Measurements from ENCODE around the gene NOTO. TPM values are rescaled to one million over a fixed set of nuclear protein-coding genes. Genes with fewer than 3 reads are reported as not detected.

The NOTO gene
- polyA plus RNA-seq, 1 donor (not counting 4 experiments of a cell fraction or from before 2014, with no cell fraction given), result not detected

DNA sequence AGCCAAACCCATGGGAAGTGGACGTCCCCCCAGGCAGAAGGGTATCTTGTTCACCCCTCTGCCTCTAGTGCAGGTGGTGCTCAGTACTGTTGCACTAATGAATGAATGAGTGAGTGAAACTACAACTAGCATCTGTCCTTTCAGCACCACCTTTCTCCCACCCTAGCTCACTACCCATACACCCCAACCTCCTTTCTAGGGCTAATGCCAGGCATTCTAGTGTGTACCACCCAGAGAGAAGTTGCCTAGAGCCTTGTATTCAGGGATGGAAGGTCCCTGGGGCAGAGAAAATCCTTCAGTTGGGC is 54.2 kb downstream of the NOTO start:
- TF ChIP-seq, protein P1, sequence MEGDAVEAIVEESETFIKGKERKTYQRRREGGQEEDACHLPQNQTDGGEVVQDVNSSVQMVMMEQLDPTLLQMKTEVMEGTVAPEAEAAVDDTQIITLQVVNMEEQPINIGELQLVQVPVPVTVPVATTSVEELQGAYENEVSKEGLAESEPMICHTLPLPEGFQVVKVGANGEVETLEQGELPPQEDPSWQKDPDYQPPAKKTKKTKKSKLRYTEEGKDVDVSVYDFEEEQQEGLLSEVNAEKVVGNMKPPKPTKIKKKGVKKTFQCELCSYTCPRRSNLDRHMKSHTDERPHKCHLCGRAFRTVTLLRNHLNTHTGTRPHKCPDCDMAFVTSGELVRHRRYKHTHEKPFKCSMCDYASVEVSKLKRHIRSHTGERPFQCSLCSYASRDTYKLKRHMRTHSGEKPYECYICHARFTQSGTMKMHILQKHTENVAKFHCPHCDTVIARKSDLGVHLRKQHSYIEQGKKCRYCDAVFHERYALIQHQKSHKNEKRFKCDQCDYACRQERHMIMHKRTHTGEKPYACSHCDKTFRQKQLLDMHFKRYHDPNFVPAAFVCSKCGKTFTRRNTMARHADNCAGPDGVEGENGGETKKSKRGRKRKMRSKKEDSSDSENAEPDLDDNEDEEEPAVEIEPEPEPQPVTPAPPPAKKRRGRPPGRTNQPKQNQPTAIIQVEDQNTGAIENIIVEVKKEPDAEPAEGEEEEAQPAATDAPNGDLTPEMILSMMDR (optimal IDR thresholded peaks at IDR 0.05 in 1 of 3, IDR thresholded peaks at IDR 0.05 in 1 of 3, conservative IDR thresholded peaks at IDR 0.05 in 1 of 3; ENCODE audit: extremely low read depth in 1 of 3, insufficient read depth in 2 of 3, low read length in 3 of 3), result no peak
- TF ChIP-seq EZH2 (IDR thresholded peaks at IDR 0.05; ENCODE audit: low read length), result no peak
- H3K9ac ChIP-seq (ENCODE audit: control insufficient read depth, extremely low read depth, insufficient read depth, low read length), result no peak overlapping the region
- no peaks in the 10 kb centered on the region for H3K27me3 ChIP-seq (ENCODE audit: control insufficient read depth, extremely low read depth, insufficient read depth, low read length)
- H4K20me1 ChIP-seq (ENCODE audit: control insufficient read depth, extremely low read depth, insufficient read depth, low read length), result no peaks in the 10 kb centered on the region
- no peak overlapping the region for H2AFZ ChIP-seq (ENCODE audit: control insufficient read depth, low read length)
- FAIRE-seq (no peak), DNase-seq (ENCODE audit: low read depth, low spot score) (no peak)
- peaks cover 26% of the 10 kb centered on the region for H3K4me1 ChIP-seq (ENCODE audit: control insufficient read depth, extremely low read depth, insufficient read depth, low read length)
- H3K9me1 ChIP-seq (ENCODE audit: control insufficient read depth, extremely low read depth, insufficient read depth, low read length), result peaks cover 5% of the 10 kb centered on the region
- no peak overlapping the region for H3K4me3 ChIP-seq (ENCODE audit: control insufficient read depth in 2 of 3, extremely low read depth in 1 of 3, insufficient read depth in 2 of 3, low read depth in 1 of 3, low read length in 3 of 3)
- H3K79me2 ChIP-seq (ENCODE audit: control insufficient read depth, insufficient read depth, low read length), result no peaks in the 10 kb centered on the region
- peaks cover 14 to 27% of the 10 kb centered on the region in 2 experiments for H3K36me3 ChIP-seq (ENCODE audit: control insufficient read depth in 2 of 2, extremely low read depth in 1 of 2, insufficient read depth in 2 of 2, low read length in 2 of 2)
- H3K27ac ChIP-seq (ENCODE audit: control insufficient read depth, insufficient read depth, low read length), result no peak overlapping the region
- H3K4me2 ChIP-seq (ENCODE audit: control insufficient read depth, extremely low read depth, insufficient read depth, low read depth, low read length), result no peak overlapping the region
- no peaks in the 10 kb centered on the region for H3K9me3 ChIP-seq (ENCODE audit: control insufficient read depth, low read depth, low read length)
- dilution Hi-C loops (cut with MboI; ENCODE audit: extremely low pct_ligation_motif_present, low sequenced_read_pairs), result no loop called here

DNA sequence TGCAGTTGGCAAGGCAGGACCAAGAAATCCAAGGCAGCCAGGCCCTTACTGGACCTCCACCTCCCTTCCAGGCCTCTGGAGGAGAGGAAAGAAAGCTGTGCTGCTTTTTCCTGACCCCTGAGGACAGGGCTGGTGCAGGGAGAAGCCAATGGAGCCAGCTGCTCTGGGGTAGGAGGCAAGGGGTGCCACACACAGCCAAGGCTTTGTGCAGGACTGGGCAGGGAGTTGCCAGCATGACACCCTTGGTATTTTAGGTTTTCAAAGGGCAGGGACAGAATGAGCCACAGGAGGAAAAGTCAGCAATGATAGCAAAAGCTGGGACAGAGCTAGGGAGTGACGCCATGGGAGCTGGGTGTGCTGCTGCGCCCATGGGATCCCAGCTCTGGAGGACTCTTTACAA is 54.6 kb downstream of the NOTO start:
- H2AFZ ChIP-seq (ENCODE audit: control insufficient read depth, low read length), result no peak overlapping the region
- dilution Hi-C loops (cut with MboI; ENCODE audit: extremely low pct_ligation_motif_present, low sequenced_read_pairs), result no loop called here
- TF ChIP-seq, protein P1 (optimal IDR thresholded peaks at IDR 0.05 in 1 of 3, IDR thresholded peaks at IDR 0.05 in 1 of 3, conservative IDR thresholded peaks at IDR 0.05 in 1 of 3; ENCODE audit: extremely low read depth in 1 of 3, insufficient read depth in 2 of 3, low read length in 3 of 3), result no peak
- TF ChIP-seq EZH2 (IDR thresholded peaks at IDR 0.05; ENCODE audit: low read length), result no peak
- H4K20me1 ChIP-seq (ENCODE audit: control insufficient read depth, extremely low read depth, insufficient read depth, low read length), result no peaks in the 10 kb centered on the region
- FAIRE-seq, result no peak
- H3K27me3 ChIP-seq (ENCODE audit: control insufficient read depth, extremely low read depth, insufficient read depth, low read length), result no peaks in the 10 kb centered on the region
- DNase-seq (ENCODE audit: low read depth, low spot score), result no peak
- no peaks in the 10 kb centered on the region for H3K9me3 ChIP-seq (ENCODE audit: control insufficient read depth, low read depth, low read length)
- no peak overlapping the region for H3K4me3 ChIP-seq (ENCODE audit: control insufficient read depth in 2 of 3, extremely low read depth in 1 of 3, insufficient read depth in 2 of 3, low read depth in 1 of 3, low read length in 3 of 3)
- peaks cover 14 to 26% of the 10 kb centered on the region in 2 experiments for H3K36me3 ChIP-seq (ENCODE audit: control insufficient read depth in 2 of 2, extremely low read depth in 1 of 2, insufficient read depth in 2 of 2, low read length in 2 of 2)
- H3K4me1 ChIP-seq (ENCODE audit: control insufficient read depth, extremely low read depth, insufficient read depth, low read length), result peaks cover 26% of the 10 kb centered on the region
- no peaks in the 10 kb centered on the region for H3K79me2 ChIP-seq (ENCODE audit: control insufficient read depth, insufficient read depth, low read length)
- H3K9me1 ChIP-seq (ENCODE audit: control insufficient read depth, extremely low read depth, insufficient read depth, low read length), result peaks cover 5% of the 10 kb centered on the region
- H3K27ac ChIP-seq (ENCODE audit: control insufficient read depth, insufficient read depth, low read length), result no peak overlapping the region
- no peak overlapping the region for H3K4me2 ChIP-seq (ENCODE audit: control insufficient read depth, extremely low read depth, insufficient read depth, low read depth, low read length)
- no peak overlapping the region for H3K9ac ChIP-seq (ENCODE audit: control insufficient read depth, extremely low read depth, insufficient read depth, low read length)
